ENCODE results near the gene LRRC71.

DNA sequence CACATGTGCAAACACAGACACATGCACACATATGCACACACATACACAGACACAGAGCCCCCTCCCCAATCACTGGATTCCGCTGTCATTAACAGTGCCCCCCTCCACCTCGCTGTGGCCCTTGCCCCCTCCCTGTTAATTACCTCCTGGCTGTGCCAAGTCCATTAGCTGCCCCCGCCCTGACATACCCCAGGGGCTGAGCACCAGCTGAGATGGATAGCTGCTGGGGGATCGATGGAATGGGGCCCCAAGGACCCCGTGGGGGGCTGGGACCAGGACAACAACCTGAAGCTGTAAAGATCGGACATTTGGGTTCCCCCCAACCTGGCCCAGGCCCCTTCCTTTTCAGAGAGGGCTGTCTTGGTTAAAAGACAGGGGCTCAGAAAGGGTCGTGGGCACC is 36.5 kb upstream of the LRRC71 start:
- TF ChIP-seq POLR2A (IDR thresholded peaks at IDR 0.05; ENCODE audit: low read length), result no peak
- TF ChIP-seq GATA1 (IDR thresholded peaks at IDR 0.05; ENCODE audit: low read depth, low read length), result no peak

Data from erythroblast (primary cell).